ENCODE results near the gene IRF4. TPM values are rescaled to one million over a fixed set of nuclear protein-coding genes. Genes with fewer than 3 reads are reported as not detected.

IRF4 gene
- total RNA-seq, 1 donor from 2014 or later: 0.05 TPM

- Mint-ChIP-seq H3K36me3 (ENCODE audit: low read depth) (peaks cover 14% of the 10 kb centered on the region), H3K27ac (ENCODE audit: unreplicated experiment) (no peak overlapping the region), H3K4me1 (ENCODE audit: low read depth) (no peaks in the 10 kb centered on the region), H3K9me3 (ENCODE audit: low read depth) (peaks cover 12% of the 10 kb centered on the region), H3K4me3 (ENCODE audit: unreplicated experiment) (no peak overlapping the region), H3K27me3 (ENCODE audit: low read depth) (no peaks in the 10 kb centered on the region)
- peak; percentile 94 for DNase-seq (ENCODE audit: low spot score)
- TF ChIP-seq CTCF (IDR thresholded peaks at IDR 0.05): no peak
These were observed 39.7 kb upstream of the IRF4 start for GRCh38 chr6:351867-352289.

GRCh38 chr6:352474-352873 is 39.1 kb upstream of the IRF4 start:
- DNase-seq (ENCODE audit: low spot score): peak; percentile 93
- TF ChIP-seq CTCF (IDR thresholded peaks at IDR 0.05): no peak
- no peaks in the 10 kb centered on the region for H3K27me3 Mint-ChIP-seq (ENCODE audit: low read depth)
- H3K4me3 Mint-ChIP-seq (ENCODE audit: unreplicated experiment): no peak overlapping the region
- no peak overlapping the region for H3K27ac Mint-ChIP-seq (ENCODE audit: unreplicated experiment)
- no peaks in the 10 kb centered on the region for H3K4me1 Mint-ChIP-seq (ENCODE audit: low read depth)
- H3K36me3 Mint-ChIP-seq (ENCODE audit: low read depth): peaks cover 14% of the 10 kb centered on the region
- peaks cover 12% of the 10 kb centered on the region for H3K9me3 Mint-ChIP-seq (ENCODE audit: low read depth)

- H3K4me3 Mint-ChIP-seq (ENCODE audit: unreplicated experiment): no peak overlapping the region
These were observed 38.6 kb upstream of the IRF4 start for GRCh38 chr6:352896-353470.

GRCh38 chr6:353642-354614 is 37.6 kb upstream of the IRF4 start:
- Mint-ChIP-seq H3K27ac (ENCODE audit: unreplicated experiment) (no peak overlapping the region), H3K27me3 (ENCODE audit: low read depth) (no peaks in the 10 kb centered on the region), H3K4me1 (ENCODE audit: low read depth) (no peaks in the 10 kb centered on the region), H3K9me3 (ENCODE audit: low read depth) (peaks cover 14% of the 10 kb centered on the region), H3K36me3 (ENCODE audit: low read depth) (peaks cover 10% of the 10 kb centered on the region), H3K4me3 (ENCODE audit: unreplicated experiment) (no peak overlapping the region)
- TF ChIP-seq CTCF (IDR thresholded peaks at IDR 0.05): no peak
- peak; percentile 95 for DNase-seq (ENCODE audit: low spot score)

More at GRCh38 chr6:352896-353470, 38.6 kb upstream of the IRF4 start:
- no peak for TF ChIP-seq CTCF (IDR thresholded peaks at IDR 0.05)
- Mint-ChIP-seq H3K27me3 (ENCODE audit: low read depth) (no peaks in the 10 kb centered on the region), H3K9me3 (ENCODE audit: low read depth) (peaks cover 12% of the 10 kb centered on the region), H3K27ac (ENCODE audit: unreplicated experiment) (no peak overlapping the region), H3K36me3 (ENCODE audit: low read depth) (peaks cover 14% of the 10 kb centered on the region), H3K4me1 (ENCODE audit: low read depth) (no peaks in the 10 kb centered on the region)
- DNase-seq (ENCODE audit: low spot score): peak; percentile 82

- Mint-ChIP-seq H3K36me3 (ENCODE audit: low read depth) (peaks cover 6% of the 10 kb centered on the region), H3K4me3 (ENCODE audit: unreplicated experiment) (no peak overlapping the region), H3K27ac (ENCODE audit: unreplicated experiment) (no peak overlapping the region), H3K27me3 (ENCODE audit: low read depth) (no peaks in the 10 kb centered on the region), H3K9me3 (ENCODE audit: low read depth) (peaks cover 14% of the 10 kb centered on the region), H3K4me1 (ENCODE audit: low read depth) (no peaks in the 10 kb centered on the region)
- DNase-seq (ENCODE audit: low spot score): peak; percentile 95
- TF ChIP-seq CTCF (IDR thresholded peaks at IDR 0.05): no peak
These were observed 36.8 kb upstream of the IRF4 start for GRCh38 chr6:354631-355280.

All from chondrocyte (in vitro differentiated cells).